Stimulated activated CD4-positive, alpha-beta T cell treated with anti-CD3 and anti-CD28 coated beads, Interleukin-15, amount 100 ng/mL, for 24 hours (primary cell): ENCODE results near the gene BSG.
A peak's percentile ranks its signal among the peaks of the same experiment; 100 is the strongest.

Source experiments
- DNase-seq: peaks from one replicate; pipeline ENCODE4 v3.0.0-alpha.2; 2020

BSG gene

DNA sequence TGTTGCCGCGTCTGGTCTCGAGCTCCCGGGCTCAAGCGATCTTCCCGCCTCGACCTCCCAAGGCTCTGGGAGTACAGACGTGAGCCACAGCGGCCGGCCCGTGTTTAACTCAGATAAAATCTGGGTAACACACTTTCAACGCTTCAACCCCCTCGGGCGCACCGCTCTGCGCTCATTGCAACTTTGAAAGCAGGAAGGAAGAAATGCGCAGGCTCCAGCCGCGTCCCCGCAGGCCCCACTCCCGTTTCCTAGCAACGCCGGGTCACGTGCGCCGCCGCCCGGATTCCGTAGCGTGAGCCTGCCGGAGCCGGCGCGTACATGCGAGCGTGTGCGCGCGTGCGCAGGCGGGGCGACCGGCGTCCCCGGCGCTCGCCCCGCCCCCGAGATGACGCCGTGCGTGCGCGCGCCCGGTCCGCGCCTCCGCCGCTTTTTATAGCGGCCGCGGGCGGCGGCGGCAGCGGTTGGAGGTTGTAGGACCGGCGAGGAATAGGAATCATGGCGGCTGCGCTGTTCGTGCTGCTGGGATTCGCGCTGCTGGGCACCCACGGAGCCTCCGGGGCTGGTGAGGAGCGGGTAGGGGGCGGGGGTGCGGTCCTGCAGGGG lies at the start of gene BSG:
Gene BSG (plus strand): TSS at position 457 of the 603 bp plus-strand sequence. CDS start 39 bp downstream, at position 496.
- peak; percentile 99 for DNase-seq

- no peak for DNase-seq
These were observed 49.7 kb upstream of the BSG start for GRCh38 chr19:522726-523125.

GRCh38 chr19:524062-524674 lies 48.2 kb upstream of the BSG start:
- no peak for DNase-seq

GRCh38 chr19:525029-525428 lies 47.4 kb upstream of the BSG start:
- DNase-seq = no peak

- no peak for DNase-seq
These were observed 46.5 kb upstream of the BSG start for GRCh38 chr19:525857-526419.

- DNase-seq = no peak
These were observed 42.0 kb upstream of the BSG start for GRCh38 chr19:530134-531008.

GRCh38 chr19:531009-531752 lies 41.2 kb upstream of the BSG start:
- DNase-seq = peak; percentile 91

DNA sequence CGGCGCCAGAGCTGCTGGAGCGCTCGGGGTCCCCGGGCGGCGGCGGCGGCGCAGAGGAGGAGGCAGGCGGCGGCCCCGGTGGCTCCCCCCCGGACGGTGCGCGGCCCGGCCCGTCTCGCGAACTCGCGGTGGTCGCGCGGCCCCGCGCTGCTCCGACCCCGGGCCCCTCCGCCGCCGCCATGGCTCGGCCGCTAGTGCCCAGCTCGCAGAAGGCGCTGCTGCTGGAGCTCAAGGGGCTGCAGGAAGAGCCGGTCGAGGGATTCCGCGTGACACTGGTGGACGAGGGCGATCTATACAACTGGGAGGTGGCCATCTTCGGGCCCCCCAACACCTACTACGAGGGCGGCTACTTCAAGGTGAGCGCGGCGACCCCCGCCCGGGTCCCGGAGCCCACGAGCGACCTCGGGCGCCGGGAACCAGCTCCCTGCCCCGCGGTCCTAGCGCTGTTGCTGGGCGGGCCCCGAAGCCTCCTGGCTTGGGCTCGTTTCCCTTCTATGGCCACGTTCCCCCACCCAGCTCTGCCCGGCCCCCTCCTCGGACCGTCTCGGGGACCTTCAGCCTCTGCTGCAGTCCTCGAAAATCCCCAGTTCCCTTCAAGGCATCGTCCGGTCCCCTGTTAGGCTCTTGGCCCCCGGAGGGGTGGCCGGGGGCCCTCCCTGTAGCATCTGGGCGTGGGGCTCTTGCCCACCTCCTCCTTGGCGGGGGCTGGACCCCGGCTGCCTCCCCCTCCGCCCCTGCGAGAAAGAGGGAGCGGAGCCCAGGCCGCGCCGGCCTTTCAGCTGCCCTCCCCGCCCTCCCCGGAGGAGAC lies 40.4 kb upstream of the BSG start, which contains the start of gene CDC34:
Gene CDC34 (plus strand): TSS at position 8 of the 808 bp plus-strand sequence. CDS start 172 bp downstream, at position 180.
- DNase-seq = no peak

DNA sequence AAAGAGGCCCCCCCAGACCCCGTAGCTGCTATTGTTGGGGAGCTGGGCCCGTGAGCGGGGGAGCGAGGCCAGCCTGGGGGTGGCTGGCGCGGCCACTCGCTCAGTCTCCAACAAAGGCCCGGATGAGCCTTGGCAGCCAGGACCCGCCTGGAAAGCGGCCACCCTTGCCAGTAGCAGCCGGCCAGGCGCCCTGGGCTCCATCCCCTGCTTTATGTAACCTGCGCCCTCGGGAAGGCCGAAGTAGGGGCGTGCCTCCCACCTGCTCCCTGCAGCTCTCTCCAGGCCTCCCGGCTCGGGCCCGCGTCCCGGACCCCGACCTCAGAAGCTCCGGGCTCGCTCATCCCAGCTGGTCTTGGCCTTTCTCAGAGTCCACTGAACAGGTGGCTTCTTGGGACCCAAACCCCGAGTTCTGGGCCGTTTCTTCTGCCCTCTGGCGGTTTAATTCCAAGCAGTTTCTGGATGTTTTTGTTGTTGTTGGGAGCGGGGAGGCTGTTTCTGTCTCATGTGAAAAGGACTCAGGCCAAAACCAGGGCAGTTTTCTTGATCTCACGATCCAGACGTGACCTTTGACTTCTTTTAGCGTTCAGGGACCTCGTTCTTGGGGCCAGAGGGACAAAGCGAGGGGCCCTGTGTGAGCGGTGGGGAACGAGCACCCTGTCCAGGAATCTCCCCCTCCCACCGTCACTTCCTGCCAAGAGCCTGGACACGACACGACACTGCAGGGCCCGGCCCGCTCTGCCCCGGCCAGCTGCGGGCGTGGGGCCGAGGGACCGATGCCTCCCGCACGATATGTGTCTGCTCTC lies 39.6 kb upstream of the BSG start:
- peak; percentile 46 for DNase-seq

GRCh38 chr19:533364-534058 lies 38.9 kb upstream of the BSG start:
- DNase-seq = no peak

GRCh38 chr19:534088-534487 lies 38.3 kb upstream of the BSG start:
- DNase-seq = no peak

DNA sequence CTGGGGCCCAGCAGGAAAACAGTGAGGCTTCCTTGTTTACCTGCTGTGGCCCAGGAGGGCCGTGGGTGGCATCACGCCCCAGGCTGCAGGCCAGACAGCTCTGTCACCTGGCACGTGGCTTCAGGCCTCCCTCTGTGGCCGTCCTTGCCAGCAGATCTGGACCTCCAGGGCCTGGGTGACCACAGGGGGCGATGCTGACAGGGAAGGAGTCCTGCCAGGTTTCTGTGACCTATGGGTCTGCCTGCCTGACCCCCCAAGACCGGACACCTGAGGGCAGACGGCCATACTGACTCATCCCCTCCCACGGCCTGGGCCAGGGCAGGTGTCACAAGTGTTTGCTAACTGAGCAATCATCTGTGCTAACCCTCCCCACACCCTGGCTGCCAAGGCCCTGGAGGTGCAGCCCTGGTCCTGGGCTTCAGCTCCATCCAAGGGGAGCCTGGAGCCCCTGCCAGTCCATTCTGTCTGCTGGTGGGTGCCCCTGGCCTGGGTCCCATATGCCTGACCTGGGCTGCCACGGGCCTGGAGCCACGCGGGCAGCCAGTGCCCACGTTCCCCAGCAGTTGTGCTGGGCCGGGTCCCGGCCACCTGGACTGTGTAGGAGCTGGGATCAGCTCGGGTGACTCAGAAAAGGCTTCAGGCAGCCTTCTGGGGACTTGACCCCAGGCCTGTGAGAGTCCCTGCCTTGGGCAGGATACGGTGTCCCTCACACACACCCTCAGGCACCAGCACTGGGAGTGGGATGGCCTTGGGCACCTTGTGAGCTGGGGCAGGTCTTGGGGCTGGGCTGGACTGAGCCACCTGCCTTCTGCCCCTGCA lies 37.2 kb upstream of the BSG start:
- no peak for DNase-seq

- no peak for DNase-seq
These were observed 36.1 kb upstream of the BSG start for GRCh38 chr19:536031-536880.

- DNase-seq = no peak
These were observed 35.5 kb upstream of the BSG start for GRCh38 chr19:536881-537404.

DNA sequence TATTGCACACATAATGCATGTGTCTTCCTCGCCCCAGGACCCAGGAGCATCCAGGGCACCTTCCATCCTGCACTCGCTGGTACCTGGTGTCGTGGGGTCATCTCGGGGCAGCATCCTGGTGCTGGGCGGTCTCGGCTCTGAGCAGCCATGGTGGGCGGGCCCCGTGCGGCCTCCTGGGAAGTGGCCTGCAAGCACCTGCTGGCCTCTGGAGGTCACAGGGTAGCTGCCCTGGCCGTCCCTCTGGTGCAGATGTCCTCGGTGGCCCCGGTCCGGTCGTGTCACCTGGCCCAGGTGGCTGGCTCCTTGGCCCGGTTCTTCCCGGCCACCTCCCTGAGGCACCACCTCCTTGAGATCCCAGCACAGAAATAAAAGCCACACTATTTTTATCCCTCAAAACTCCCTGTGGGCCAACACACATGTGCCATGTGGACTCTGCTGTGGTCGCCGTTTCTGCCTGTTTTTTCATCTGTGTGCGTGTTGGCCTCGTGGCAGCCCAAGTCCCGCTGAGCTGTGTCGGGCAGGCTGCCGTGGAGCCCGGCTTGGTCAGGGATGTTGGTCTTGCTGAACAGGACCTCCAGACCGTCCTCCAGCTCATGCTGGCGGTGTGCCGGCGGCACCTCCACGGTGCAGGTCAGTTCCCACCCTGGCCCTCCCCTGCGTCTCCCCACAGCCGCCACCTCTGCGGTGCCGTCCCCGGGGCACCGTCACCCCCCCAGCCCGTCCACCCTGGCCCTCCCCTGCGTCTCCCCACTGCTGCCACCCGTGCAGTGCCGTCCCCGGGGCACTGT lies 33.6 kb upstream of the BSG start:
- DNase-seq = no peak

GRCh38 chr19:539429-540030 lies 32.9 kb upstream of the BSG start:
- no peak for DNase-seq
